HG03521 (cell line): ENCODE data around the gene IL17F.

Experiments
- ATAC-seq: cut with Tn5 transposase; IDR thresholded peaks from one replicate; pipeline ENCODE4 v1.9.1; 2021; ENCODE audit warnings: mild to moderate bottlenecking, moderate library complexity; ENCODE audit not compliant: unreplicated experiment

The IL17F gene

DNA sequence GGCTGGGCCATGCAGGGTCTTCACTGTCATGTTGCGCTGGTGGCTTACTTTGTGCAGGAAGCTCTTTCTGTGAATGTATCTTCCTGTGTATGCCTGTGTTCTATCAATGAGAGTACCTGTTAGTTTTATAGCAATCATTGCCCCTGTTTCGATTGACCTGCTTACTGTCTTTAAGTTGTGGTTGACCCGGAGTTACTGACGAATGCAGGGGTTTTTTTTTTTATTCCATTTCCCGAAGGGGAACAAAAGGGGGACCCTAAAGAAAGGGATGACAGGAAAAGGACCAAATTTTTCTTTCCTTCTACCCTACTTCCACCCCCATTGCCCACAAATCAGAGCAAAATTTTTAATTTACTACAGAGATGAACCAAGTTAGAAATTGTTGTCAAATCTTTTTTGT lies at the start of gene IL17F:
IL17F (minus strand) TSS at position 101 of the 400 bp plus-strand sequence; CDS start at position 30, 71 bp downstream.
- no peak for ATAC-seq

DNA sequence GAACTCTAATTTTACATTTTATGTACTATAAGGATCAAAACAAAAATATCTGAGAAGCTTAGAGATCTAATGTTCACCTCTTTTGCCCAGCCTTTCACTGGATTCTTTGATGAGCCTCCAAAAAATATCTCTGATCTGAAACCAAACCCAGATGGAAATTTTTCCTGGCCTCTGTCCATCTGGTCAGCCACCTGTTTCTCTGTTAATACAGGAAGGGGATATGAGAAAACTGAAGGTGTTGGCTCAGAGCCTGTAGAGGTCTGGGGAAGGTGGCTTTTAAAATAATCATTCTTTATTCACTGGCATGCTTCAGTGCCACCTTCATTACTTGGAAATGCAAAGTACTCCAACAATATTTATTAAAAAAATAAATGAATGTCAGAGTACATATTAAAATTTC lies 48.8 kb upstream of the IL17F start:
- no peak for ATAC-seq

DNA sequence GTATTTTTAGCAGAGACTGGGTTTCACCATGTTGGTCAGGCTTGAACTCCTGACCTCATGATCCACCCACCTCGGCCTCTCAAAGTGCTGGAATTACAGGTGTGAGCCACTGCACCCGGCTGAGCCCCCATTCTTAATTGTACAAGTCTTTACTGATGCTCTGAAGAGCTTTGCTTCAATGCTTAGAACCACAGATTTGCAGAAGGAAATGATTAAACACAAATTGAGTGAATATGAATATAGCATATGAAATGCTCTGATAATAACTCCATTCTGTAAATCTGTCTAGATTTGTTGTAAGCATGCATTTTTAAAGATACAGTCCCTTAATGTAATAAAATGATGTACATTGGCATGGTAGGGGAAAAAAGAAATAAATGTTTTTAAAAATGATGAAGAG lies 44.5 kb upstream of the IL17F start:
- ATAC-seq, result no peak

DNA sequence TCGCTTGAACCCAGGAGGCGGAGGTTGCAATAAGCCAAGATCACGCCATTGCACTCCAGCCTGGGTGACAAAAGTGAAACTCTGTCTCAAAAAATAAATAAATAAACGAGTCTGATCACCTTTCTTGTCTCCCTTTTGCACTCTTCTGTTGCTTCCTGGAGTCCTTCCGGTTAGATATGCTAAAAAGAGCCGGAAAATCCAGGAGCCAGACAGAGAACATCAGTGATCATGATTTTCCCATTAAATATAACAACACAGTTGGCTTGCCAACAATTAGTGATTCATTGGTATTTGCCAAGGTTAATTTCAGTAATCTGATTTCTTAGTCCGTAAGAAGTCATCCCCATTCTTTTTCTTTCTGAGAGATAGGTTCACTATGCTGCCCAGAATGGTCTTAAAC lies 43.9 kb upstream of the IL17F start:
- no peak for ATAC-seq

DNA sequence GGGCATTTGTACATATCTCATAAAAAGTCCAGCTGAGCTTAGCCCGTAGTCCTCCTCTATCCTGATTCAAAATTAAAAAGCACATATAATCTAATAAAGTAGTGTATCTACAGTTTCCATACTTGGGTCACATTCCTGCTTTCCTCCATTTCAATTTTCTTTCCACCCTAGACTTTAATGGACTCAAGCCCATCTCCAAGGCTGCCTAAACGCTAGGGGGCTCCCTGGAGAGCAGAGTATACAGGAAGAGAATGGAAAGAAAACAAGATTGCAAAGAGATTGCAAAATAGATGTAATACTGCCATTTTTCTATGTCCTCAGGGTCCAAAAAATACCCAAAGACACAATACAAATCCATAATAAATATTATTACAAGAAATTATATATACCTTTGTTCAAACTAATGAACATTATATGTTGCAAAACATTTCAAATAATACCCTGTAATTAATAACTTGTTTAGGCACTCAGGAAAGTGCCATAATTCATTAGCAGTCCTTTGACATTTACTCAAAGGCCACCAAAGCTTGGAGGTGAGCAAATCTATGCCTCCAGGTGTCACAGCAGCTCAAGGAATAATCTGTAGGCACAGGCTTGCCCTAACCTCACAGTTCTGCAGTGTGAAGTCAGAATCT lies 42.6 kb upstream of the IL17F start:
- ATAC-seq, result no peak

DNA sequence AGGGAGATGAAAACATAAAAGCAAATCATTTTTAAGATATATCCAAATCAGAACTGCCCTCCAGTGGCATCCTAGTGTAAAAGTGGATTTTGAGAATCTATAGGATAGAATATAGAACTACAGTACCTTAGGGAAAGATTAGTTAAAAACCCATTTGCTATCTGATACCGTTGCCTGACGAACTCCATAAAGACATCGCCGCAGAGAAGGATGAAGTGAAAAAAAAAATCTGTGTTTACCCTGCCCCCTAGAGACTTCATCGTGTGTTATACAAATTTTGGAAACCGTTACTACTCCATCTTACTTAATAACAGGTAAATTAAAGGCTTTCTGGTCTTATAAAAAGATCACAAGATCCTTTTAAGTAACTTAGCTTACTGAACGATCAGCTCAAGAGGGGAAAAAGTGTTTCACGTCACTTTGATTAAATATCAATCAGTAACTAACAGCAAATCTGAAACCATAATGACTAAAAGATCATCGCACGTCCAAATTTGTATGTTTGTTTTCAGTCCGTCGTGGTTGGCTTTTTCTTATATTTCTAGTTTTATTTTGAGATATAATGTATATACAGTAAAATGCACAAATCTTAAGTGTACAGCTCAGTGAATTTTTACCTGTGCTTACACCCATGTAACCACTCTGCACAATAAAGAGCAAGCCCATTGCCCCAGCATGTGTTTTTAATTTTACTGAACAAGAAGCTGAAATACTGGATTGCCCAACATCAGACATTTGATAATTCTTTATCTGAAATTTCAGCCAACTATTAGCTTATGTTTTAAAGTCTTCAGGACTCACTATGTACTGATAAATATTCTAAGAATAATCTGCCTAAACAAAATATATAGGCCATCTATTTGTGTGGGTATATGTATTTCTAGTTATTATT lies 41.1 kb upstream of the IL17F start:
- ATAC-seq, result no peak

DNA sequence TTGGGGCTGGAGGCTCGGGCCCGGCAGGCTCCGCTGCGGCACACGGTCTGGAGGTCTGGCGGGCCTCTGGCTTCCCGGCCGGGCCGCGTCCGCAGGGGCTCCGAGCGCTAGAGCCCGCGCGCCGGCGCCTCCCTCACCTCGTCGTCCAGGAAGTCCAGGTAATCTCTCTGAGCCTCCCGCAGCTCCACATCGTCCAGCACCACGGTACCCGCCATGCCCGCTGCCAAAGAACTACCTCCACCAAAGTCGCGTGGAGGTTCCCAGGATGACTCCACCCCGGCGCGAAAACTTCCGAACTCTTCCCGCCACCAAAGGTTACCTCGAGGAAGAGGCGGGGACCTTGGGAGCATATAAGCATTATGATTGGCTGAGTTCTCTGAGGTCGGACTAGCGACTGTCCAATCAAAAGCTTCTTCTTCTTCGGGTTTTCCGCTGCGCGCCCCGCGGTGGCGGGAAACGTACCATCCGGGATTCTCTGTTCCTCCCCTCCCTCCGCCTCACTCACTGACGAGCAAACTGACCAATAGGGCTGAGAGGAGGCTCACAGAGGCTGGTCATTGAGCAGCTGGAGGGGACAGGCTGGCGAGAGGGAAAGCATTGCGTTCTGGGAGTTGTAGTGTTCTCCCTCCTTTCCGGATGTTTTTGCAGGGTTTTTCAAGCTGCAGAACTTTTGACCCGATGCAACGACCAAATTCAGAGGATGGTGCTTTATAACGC lies 40.3 kb upstream of the IL17F start, which contains the start of gene MCM3:
MCM3 (minus strand) TSS at position 283 of the 717 bp plus-strand sequence; CDS start at position 215, 68 bp downstream.
- peak; percentile 97 for ATAC-seq

DNA sequence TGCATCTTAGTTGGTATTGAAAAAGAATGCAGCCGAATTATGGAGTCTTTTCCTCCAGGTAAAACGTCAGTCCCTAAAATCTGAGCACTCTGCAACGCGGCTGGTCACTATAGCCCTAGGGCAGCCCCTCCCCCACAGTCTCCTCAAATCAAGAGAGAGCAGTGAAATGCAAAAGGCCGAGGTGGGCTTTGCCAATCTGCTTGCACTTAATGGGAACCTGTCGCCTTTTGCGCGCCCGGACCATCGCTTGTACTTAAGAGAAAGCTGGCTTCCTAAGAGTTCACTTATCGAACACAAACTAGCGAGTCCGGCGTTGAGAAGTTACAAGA lies 39.8 kb upstream of the IL17F start:
- ATAC-seq, result no peak

DNA sequence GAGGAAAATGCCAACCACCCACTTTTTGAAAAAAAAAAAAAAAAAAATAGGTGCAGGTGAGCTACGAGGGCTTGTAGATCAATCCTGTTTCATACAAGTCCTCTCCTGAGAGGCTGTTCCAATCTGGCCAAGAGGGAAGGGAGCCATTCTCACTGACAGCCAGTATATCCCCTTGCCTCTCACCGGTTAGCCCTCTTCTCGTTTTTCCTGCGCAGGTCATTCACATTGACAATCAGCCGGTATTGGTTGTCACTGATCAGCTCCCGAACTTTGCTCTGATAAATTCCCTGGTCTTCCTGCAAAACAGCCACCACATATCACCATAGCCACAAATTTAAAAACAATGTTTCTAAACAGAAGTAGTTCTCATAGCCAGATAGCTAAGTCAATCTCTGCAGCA lies 38.8 kb upstream of the IL17F start:
- no peak for ATAC-seq

DNA sequence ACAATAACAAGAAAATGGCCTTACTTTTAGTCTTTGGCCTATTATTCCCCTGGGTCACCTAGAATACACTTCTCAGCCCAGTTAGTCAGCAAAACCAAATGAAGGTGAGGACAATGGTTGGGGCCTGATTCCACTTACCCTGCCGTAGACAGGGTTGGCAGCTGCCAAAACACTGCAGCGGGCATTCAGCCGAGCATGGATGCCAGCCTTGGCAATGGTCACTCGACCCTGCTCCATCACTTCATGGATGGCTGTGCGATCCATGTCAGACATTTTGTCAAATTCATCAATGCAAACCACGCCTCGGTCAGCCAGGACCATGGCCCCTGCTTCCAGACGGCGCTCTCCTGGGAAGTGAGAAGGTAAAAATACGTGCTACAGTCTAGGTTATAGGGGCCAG lies 31.8 kb upstream of the IL17F start:
- ATAC-seq, result no peak

DNA sequence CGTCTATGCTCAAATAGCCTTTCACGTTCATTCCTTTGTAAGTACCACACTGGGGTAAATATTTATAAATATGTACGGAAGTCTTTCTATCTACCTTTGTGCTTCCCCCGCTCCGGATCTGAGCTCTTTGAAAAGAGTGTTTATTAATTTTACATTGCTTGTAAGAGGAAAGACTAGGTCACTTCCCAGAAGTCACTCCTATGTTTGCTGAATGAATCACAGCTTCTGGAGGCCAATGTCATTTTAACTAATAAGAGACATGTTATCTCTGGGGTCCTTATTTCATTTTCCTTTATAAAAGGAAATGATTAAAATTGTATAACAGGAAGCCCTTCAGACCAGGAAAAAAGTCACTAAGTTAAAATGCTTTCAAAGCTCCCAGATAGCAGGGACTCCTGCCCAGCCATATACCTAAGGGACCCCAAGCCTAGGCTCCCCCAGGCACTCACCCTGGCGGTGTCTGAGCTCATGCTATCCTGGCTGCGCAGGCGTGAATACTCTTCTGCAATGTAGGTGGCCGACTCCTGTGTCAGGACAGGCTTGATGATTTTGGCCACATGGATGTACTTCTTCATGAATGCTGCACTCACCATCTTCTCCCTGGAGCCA lies 27.7 kb upstream of the IL17F start:
- no peak for ATAC-seq

DNA sequence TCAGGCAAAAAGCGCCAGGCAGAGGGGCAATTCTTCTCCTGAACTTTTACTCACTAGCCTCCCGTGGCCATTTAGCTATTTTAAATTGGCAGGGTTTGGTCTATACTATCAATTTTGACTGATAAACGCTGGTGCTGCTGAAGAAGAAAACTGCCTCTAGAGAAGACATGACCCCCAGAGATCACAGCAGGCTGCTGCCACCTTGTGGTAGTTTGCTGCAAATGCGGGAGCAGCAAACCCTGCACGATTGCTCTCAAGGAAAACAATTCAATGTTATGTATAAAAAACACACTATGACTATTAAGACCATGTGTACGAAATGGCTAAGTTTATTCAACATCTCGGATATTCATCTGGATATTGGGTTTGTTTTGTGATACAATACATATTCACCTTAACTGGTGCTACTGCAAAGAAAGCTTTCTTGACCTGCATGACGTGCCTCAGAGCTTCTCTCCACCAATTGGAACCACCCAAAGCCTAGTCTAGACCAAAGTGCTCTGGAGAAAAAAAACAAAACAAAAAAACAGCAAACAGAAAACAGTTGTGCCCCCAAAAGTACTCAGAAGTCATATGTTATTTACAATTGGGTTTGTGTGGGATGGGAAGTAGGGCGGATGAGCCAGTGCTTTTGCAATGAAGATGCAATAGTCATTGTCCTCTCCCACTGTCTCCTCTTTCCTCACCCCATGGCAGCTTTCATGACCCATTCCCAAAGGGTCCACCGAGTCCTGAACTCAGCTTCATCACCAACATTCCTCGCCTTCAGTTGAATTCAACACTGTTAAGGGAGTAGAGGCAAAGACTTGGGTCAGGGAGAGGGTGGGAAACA lies 19.6 kb upstream of the IL17F start:
- peak; percentile 76 for ATAC-seq

DNA sequence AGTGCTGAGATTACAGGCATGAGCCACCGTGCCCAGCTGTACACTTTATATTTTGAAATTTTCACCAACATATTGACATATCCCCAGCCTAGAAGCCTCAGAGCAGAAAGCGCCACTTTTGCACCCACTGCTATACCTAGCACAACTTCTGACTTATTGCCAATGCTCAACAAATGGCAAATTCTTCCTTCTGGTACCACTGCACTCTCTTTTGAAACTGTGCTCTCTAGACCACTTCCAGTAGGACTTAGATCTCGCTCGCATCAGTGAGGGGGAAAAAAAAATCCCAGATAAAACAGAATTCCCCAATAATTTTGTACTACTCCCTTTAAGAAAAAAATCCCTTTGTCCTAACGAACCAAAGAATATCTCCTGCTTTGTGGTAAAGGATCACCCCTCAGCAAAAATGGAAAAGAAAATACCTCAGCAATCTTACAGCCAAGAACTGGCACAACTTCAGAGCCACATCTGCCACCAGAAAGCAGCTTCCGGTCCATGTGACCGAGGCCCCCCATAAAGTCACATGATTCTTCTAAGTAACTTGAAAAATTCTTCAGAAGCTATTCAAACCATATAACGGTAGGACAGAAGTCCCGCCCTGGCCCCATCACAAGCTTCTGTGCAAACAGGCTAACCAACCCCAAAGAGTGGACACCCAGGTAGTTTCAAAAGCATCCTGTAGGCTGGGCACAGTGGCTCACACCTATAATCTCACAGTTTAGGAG lies 18.5 kb upstream of the IL17F start:
- no peak for ATAC-seq

DNA sequence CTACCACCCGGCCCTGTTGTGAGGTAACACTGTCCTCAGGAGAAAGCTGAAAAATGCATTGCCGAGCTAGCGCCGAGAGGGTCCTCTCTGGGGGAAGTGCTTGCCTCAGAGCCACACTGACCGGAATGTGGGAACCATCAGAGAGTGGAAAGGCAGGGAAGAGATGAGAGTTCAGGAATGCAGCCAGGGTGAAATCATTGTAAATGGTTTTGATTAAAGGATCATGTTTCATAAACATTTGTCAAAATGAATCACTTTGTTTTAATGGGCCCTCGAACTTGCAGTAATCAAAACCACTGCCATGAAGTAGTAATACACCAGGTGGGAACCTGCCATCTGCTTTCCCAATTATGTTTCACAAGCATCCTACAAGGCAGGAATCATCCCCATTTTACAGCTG lies 16.9 kb upstream of the IL17F start:
- no peak for ATAC-seq

DNA sequence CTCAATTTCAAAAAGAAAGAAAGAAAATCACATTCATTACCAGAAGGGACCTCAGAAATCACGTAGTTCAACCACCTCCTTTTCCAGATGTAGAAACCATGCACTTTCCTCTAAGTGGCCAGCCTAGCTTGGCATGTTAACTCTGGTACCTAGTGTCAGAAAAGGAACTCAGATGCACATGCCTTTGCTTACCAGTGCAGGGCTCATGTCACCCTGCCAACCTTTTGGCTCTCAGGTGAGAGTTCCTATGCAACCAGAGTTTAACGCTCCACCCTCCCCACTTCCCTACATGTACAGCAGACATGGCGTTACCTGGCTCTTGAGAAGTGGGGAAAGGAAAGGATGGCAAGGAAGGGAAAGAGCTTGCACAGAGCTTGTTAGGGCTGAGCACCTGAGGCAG lies 16.3 kb upstream of the IL17F start:
- no peak for ATAC-seq

DNA sequence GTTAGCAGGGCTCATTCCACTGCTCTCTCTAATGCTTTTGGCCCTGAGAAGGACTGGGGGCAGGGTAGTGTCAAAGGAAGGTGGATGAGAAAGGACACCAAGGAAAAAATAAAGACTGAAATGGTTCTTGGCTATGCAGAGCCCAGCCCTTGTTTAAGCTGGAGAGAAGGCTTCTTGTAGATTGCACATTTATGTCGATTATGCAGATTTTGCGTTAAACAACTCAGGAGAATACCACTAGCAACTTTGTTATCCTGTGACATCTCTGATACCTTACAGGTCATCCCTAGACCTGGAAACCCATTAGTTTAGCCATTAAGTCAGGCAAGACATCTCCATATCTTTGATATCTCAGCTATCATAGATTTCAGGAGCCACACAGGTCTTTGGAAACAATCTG lies 11.1 kb upstream of the IL17F start:
- no peak for ATAC-seq

DNA sequence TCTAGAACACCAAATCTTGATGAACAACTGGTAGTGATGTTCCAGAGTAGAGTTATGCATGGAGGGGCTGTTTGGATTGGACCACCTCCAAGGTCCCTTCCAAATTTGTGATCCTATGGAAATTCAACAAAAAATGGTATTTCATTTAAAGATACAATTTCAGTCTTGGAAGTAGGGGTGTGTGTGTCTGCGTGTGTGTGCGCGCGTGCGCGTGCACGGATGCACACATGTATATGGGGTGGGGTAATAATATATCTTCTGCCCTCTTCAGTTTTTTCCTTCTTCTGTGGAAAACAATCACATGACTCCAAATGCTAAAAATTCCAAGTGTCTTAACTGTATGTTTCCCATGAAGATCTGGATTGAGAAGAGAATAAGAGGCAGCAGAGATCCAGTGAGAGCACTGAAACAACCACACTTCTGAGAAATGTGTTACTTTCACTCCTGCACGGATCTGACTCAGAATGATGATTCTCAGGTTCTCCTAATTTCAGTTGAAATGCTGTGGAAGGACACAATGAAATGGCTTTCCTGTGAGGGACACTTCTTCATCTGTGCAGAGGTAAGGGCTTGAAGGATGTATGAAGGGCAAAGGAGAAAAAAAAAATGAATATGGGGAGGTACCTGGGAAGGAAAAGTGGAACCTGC lies 10.6 kb upstream of the IL17F start:
- ATAC-seq, result no peak

DNA sequence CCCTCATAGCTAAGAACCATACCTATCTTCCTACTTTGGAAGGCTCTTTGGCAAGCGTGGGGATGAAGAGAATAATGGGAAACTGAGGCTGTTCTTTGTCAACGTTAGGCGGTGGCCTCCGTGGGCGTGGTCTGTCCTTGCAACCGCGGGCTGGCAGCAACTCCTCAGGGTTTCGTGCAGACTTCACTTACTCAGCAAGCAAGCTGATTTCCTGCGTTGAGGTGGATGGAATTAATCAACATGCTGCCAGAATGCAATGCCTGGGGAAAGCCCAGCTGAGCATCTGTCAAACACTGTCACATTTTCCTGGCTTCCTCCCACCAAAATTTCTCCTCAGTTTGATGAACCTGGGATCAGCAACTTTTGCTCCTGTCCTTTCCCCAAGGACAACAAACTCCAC lies 9.2 kb upstream of the IL17F start:
- no peak for ATAC-seq

DNA sequence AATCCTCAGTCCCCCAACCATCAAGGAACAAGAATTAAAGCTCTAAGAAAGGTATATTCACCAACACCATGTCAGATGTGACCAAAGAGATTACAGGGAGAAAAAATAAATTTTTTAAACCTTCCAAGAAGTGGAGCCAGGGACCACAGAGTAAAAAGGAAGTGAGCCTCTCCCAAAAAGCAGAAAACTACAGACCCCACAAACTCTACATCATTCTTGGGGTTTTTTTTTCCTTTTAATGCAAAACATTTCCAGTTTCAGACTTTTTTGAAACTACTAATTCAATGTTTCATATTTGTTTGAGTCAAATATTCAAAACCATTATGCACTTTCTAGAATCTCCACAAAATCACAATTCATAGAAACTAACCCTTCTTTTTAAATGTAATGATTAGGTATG lies 6.8 kb upstream of the IL17F start:
- no peak for ATAC-seq
